HCT116 (cell line): ENCODE measurements around the gene LDAH. TPM values are rescaled to one million over a fixed set of nuclear protein-coding genes. Genes with fewer than 3 reads are reported as not detected.

Source experiments
- ATAC-seq: fragments of 200-7000 bp; cut with Tn5 transposase; 2 replicates; pipeline ENCODE4 v1.9.1; 2020; ENCODE audit warnings: mild to moderate bottlenecking, moderate library complexity
- BruUV-seq: library from RNA; stranded (reverse); fragments of 400-500 nt; replicated peaks from 2 replicates; lab custom pipeline; 2021; lab: Mats Ljungman, UMichigan
- CTCF ChIA-PET: fragments of 300-600 bp; sonication (Branson Sonifier 250); formaldehyde crosslinking; loops from one replicate; lab custom pipeline; 2021; ENCODE audit warnings: antibody characterized with exemption; lab: Charles Lee
- POLR2A ChIA-PET: fragments of 300-600, 350-600 bp; sonication (Branson Sonifier 250); formaldehyde crosslinking; loops from one replicate; lab custom pipeline; 2021; ENCODE audit warnings: antibody characterized with exemption; lab: Charles Lee
- RAD21 ChIA-PET, 2 experiments: fragments of 300-600 bp; sonication (Branson Sonifier 250); formaldehyde crosslinking; loops; one replicate each; lab custom pipeline; 2023; ENCODE audit warnings: low total read pairs in 2 of 2; ENCODE audit not compliant: uncharacterized antibody in 2 of 2, unreplicated experiment in 2 of 2, low non-redundant PET in 1 of 2; lab: Charles Lee
- DNase-seq: peaks from one replicate; pipeline ENCODE4 v3.0.0-alpha.2; 2010; ENCODE audit warnings: low read depth, low spot score
- H2AFZ ChIP-seq: fragments of 200-600 bp; shearing (Covaris generic), sonication (generic); 2 replicates; pipeline ENCODE4 v1.6.1; 2017; ENCODE audit warnings: low read depth, mixed run types, mixed read lengths, antibody characterized with exemption, low read length; ENCODE audit not compliant: poor library complexity, severe bottlenecking
- H3K27ac ChIP-seq: 2 replicates; pipeline ENCODE4 v1.5.1; 2012; ENCODE audit warnings: low read depth, low read length
- H3K27me3 ChIP-seq: fragments of 200-600 bp; sonication (generic); 2 replicates; pipeline ENCODE4 v1.6.1; 2016; ENCODE audit warnings: mixed run types, low read length, mixed read lengths; ENCODE audit not compliant: insufficient read depth
- H3K36me3 ChIP-seq, 2 experiments: fragments of 200-500 bp in 1 of 2; fragments of 200-600 bp in 1 of 2; sonication (Bioruptor generic) in 1 of 2; sonication (generic) in 1 of 2; 2 replicates each; pipeline versions ENCODE4 v1.5.1 to v1.6.1; 2014 to 2016; ENCODE audit warnings: low read length in 2 of 2, inconsistent platforms in 1 of 2, mixed read lengths in 1 of 2, mixed run types in 1 of 2; ENCODE audit not compliant: insufficient read depth in 2 of 2, control insufficient read depth in 1 of 2
- H3K4me1 ChIP-seq, 2 experiments: fragments of 200-600 bp in 1 of 2; sonication (generic) in 1 of 2; 2 replicates each; pipeline versions ENCODE4 v1.5.1 to v1.6.1; 2012 to 2017; ENCODE audit warnings: low read length in 2 of 2, inconsistent platforms in 1 of 2, mild to moderate bottlenecking in 1 of 2, mixed read lengths in 1 of 2, mixed run types in 1 of 2, moderate library complexity in 1 of 2; ENCODE audit not compliant: insufficient read depth in 2 of 2, control insufficient read depth in 1 of 2
- H3K4me2 ChIP-seq: fragments of 200-600 bp; sonication (generic); 2 replicates; pipeline ENCODE4 v1.6.1; 2017; ENCODE audit warnings: mixed run types, low read length, mixed read lengths
- H3K4me3 ChIP-seq, 2 experiments: fragments of 200-600 bp in 1 of 2; sonication (generic) in 1 of 2; replicated peaks in 1 of 2; 2 replicates each; pipeline ENCODE4 v1.5.1; 2011 to 2016; ENCODE audit warnings: low read length in 2 of 2, control low read depth in 1 of 2, low read depth in 1 of 2, mild to moderate bottlenecking in 1 of 2, mixed read lengths in 1 of 2, mixed run types in 1 of 2
- H3K79me2 ChIP-seq: fragments of 200-600 bp; sonication (generic); 2 replicates; pipeline ENCODE4 v1.6.1; 2017; ENCODE audit warnings: mild to moderate bottlenecking, mixed run types, low read length, moderate library complexity, mixed read lengths; ENCODE audit not compliant: insufficient read depth
- H3K9ac ChIP-seq: fragments of 200-600 bp; sonication (generic); 2 replicates; pipeline ENCODE4 v1.6.1; 2016; ENCODE audit warnings: low read length, mixed read lengths
- H3K9me2 ChIP-seq: fragments of 200-600 bp; sonication (generic), shearing (Covaris generic); 2 replicates; pipeline ENCODE4 v1.6.1; 2017; ENCODE audit warnings: mixed run types, mild to moderate bottlenecking, moderate library complexity; ENCODE audit not compliant: insufficient read depth
- H3K9me3 ChIP-seq, 2 experiments: fragments of 200-500 bp in 1 of 2; fragments of 200-600 bp in 1 of 2; sonication (Bioruptor generic) in 1 of 2; sonication (generic) in 1 of 2; 2 replicates each; pipeline ENCODE4 v1.6.1; 2014 to 2017; ENCODE audit warnings: low read length in 2 of 2, mixed read lengths in 2 of 2, inconsistent platforms in 1 of 2, low read depth in 1 of 2, mild to moderate bottlenecking in 1 of 2, mixed run types in 1 of 2, moderate library complexity in 1 of 2; ENCODE audit not compliant: control insufficient read depth in 1 of 2, insufficient read depth in 1 of 2
- H4K20me1 ChIP-seq: fragments of 200-600 bp; sonication (generic), shearing (Covaris generic); 2 replicates; pipeline ENCODE4 v1.6.1; 2017; ENCODE audit warnings: mixed run types, mild to moderate bottlenecking, moderate library complexity; ENCODE audit not compliant: insufficient read depth
- CBX3 ChIP-seq: IDR thresholded peaks from 2 replicates; pipeline ENCODE4 v1.6.1; 2012; ENCODE audit warnings: low read depth
- CEBPB ChIP-seq: IDR thresholded peaks from 2 replicates; pipeline ENCODE4 v1.6.1; 2012; ENCODE audit warnings: low read depth
- CTCF ChIP-seq, 3 experiments: fragments of 200-600 bp in 1 of 3; sonication (generic) in 1 of 3; IDR thresholded peaks in 2 of 3; conservative IDR thresholded peaks in 1 of 3; 2 replicates each; pipeline ENCODE4 v1.5.1; 2012 to 2017; ENCODE audit warnings: low read depth in 2 of 3, low read length in 2 of 3, antibody characterized with exemption in 1 of 3, borderline replicate concordance in 1 of 3, control low read depth in 1 of 3, mild to moderate bottlenecking in 1 of 3, mixed read lengths in 1 of 3, mixed run types in 1 of 3, moderate library complexity in 1 of 3; ENCODE audit not compliant: insufficient read depth in 1 of 3
- EGR1 ChIP-seq: IDR thresholded peaks from 2 replicates; pipeline ENCODE4 v1.6.1; 2012; ENCODE audit warnings: low read depth
- ELF1 ChIP-seq: IDR thresholded peaks from 2 replicates; pipeline ENCODE4 v1.6.1; 2012; ENCODE audit warnings: low read depth, borderline replicate concordance
- EZH2 ChIP-seq: fragments of 200-600 bp; sonication (generic); IDR thresholded peaks from 2 replicates; pipeline ENCODE4 v1.6.1; 2017; ENCODE audit warnings: antibody characterized with exemption, mixed run types
- EZH2phosphoT487 ChIP-seq: fragments of 200-600 bp; IDR thresholded peaks from 2 replicates; pipeline ENCODE4 v1.6.1; 2018; ENCODE audit warnings: antibody characterized with exemption, borderline replicate concordance
- JUND ChIP-seq: IDR thresholded peaks from 2 replicates; pipeline ENCODE4 v1.6.1; 2012
- MAX ChIP-seq: IDR thresholded peaks from 2 replicates; pipeline ENCODE4 v1.6.1; 2012
- RAD21 ChIP-seq: IDR thresholded peaks from 2 replicates; pipeline ENCODE4 v1.6.1; 2012; ENCODE audit warnings: low read depth, mild to moderate bottlenecking
- REST ChIP-seq: IDR thresholded peaks from 2 replicates; pipeline ENCODE4 v1.6.1; 2012; ENCODE audit warnings: low read depth
- SIN3A ChIP-seq: IDR thresholded peaks from 2 replicates; pipeline ENCODE4 v1.6.1; 2012; ENCODE audit warnings: low read depth
- SP1 ChIP-seq: IDR thresholded peaks from 2 replicates; pipeline ENCODE4 v1.6.1; 2012; ENCODE audit warnings: low read depth
- TCF7L2 ChIP-seq: IDR thresholded peaks from 2 replicates; pipeline ENCODE4 v1.7.0; 2011; ENCODE audit warnings: borderline replicate concordance, inconsistent platforms; ENCODE audit not compliant: insufficient read depth, insufficient read length; ENCODE audit errors: extremely low read depth
- YY1 ChIP-seq: IDR thresholded peaks from 2 replicates; pipeline ENCODE4 v1.6.1; 2011; ENCODE audit warnings: low read length, low read depth, moderate library complexity, mild to moderate bottlenecking; ENCODE audit not compliant: insufficient replicate concordance; ENCODE audit errors: extremely low read depth
- ZFX ChIP-seq: fragments of 450-650 bp; IDR thresholded peaks from 2 replicates; pipeline ENCODE4 v1.6.1; 2017
- ZNF274 ChIP-seq: fragments of 200-500 bp; sonication (Bioruptor generic); IDR thresholded peaks from 2 replicates; pipeline ENCODE4 v1.6.1; 2014; ENCODE audit warnings: mild to moderate bottlenecking, low read depth, low read length, inconsistent platforms
- intact Hi-C: fragments of 100-400 bp; cut with micrococcal nuclease; formaldehyde crosslinking; loops from 2 replicates; pipeline ENCODE4 v1.10.0; 2022
- total RNA-seq: library from RNA; stranded (reverse); gene quantifications from one replicate; pipeline ENCODE4 v1.2.1, GENCODE V29; 2021; ENCODE audit not compliant: unreplicated experiment

The LDAH gene
- total RNA-seq, 1 experiment from 2014 or later, result 25.7 TPM

- ChIA-PET POLR2A (no interaction called here), RAD21 (no interaction called here), CTCF (no interaction called here)
- Histone ChIP-seq H3K9me3 (no peaks in the 10 kb centered on the region), H2AFZ (no peak overlapping the region), H3K4me3 (no peak overlapping the region), H3K9me2 (no peaks in the 10 kb centered on the region), H4K20me1 (no peaks in the 10 kb centered on the region), H3K36me3 (no peaks in the 10 kb centered on the region), H3K79me2 (no peaks in the 10 kb centered on the region), H3K27ac (no peak overlapping the region), H3K4me1 (no peaks in the 10 kb centered on the region), H3K27me3 (peaks cover 11% of the 10 kb centered on the region; the same call in 1 of the 2 replicates), H3K9ac (no peak overlapping the region), H3K4me2 (no peak overlapping the region)
- no peak for TF ChIP-seq SIN3A
- TF ChIP-seq YY1, result no peak
- no peak for TF ChIP-seq RAD21
- no peak for TF ChIP-seq EZH2phosphoT487
- TF ChIP-seq CEBPB, result no peak
- TF ChIP-seq ELF1, result no peak
- no peak for TF ChIP-seq ZFX
- no peak for TF ChIP-seq JUND
- TF ChIP-seq CTCF (IDR thresholded peaks at IDR 0.05 in 2 of 3, conservative IDR thresholded peaks at IDR 0.05 in 1 of 3; ENCODE audit: borderline replicate concordance in 1 of 3, insufficient read depth in 1 of 3, low read depth in 2 of 3, low read length in 2 of 3), result no peak
- no peak for TF ChIP-seq REST
- no peak for TF ChIP-seq EGR1
- no peak for TF ChIP-seq EZH2
- no peak for TF ChIP-seq TCF7L2
- TF ChIP-seq ZNF274, result no peak
- TF ChIP-seq SP1, result no peak
- no peak for TF ChIP-seq MAX
- TF ChIP-seq CBX3, result no peak
- BruUV-seq, result no TSS peak
- DNase-seq (no peak), ATAC-seq (no peak)
- intact Hi-C loops, result no loop called here
Measured at GRCh38 chr2:20668451-20668850, 154.4 kb downstream of the LDAH start.
